ENCODE results near the gene CLK3. TPM values are rescaled to one million over a fixed set of nuclear protein-coding genes. Genes with fewer than 3 reads are reported as not detected.
"Not testable (repeated sequence)": the region's sequence is repeated elsewhere in the genome, so short reads cannot be mapped to it uniquely, and the experiment has no call there.

The CLK3 gene
- total and polyA plus RNA-seq, 3 experiments from 2014 or later = 84.7 to 101 (median 96.8) TPM

DNA sequence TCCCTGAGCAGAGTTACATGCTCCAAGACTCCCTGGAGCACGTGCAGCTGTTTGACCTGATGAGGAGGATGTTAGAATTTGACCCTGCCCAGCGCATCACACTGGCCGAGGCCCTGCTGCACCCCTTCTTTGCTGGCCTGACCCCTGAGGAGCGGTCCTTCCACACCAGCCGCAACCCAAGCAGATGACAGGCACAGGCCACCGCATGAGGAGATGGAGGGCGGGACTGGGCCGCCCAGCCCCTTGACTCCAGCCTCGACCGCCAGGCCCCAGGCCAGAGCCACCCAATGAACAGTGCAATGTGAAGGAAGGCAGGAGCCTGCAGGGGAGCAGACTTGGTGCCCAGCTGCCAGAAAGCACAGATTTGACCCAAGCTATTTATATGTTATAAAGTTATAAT is 14.1 kb downstream of the CLK3 start:
- H3K27ac ChIP-seq (ENCODE audit: low read depth, low read length); POLR2A ChIA-PET; H3K9me3 ChIP-seq (ENCODE audit: low read length): not testable (repeated sequence)

GRCh38 chr15:74630284-74631086 is 14.8 kb downstream of the CLK3 start:
- no peak overlapping the region for H3K4me3 ChIP-seq (ENCODE audit: low read length)
- no peak overlapping the region for H3K27ac ChIP-seq (ENCODE audit: low read depth, low read length)
- Mint-ChIP-seq H3K4me1 (peaks cover 4 to 12% (median 5%) of the 10 kb centered on the region in 3 donors), H3K27ac (peak overlapping the region in 1 of 8 donors; percentile 80), H3K4me3 (no peak overlapping the region), H3K9me3 (no peaks in the 10 kb centered on the region), H3K27me3 (no peaks in the 10 kb centered on the region), H3K36me3 (peaks cover 3 to 92% (median 13%) of the 10 kb centered on the region in 3 donors)
- no peaks in the 10 kb centered on the region for H3K9me3 ChIP-seq (ENCODE audit: low read length)
- CTCF ChIA-PET = interaction anchor here (1.0 to 16.2 kb wide), 16 partner anchors 8 to 320 kb away, joined by 3 to 180 read pairs (median 8); partner anchors contain the start of gene CLK3
- peaks cover 64% of the 10 kb centered on the region for H3K36me3 ChIP-seq (ENCODE audit: insufficient read depth, low read length)
- H3K27me3 ChIP-seq (ENCODE audit: insufficient read depth, low read length, poor library complexity, severe bottlenecking) = no peaks in the 10 kb centered on the region
- POLR2A ChIA-PET = no interaction called here
- H3K4me1 ChIP-seq (ENCODE audit: insufficient read depth, low read length) = peaks cover 6% of the 10 kb centered on the region
- DNase-seq = no peak

More for the DNA sequence above, 14.1 kb downstream of the CLK3 start:
- H3K4me3 ChIP-seq (ENCODE audit: low read length); H3K9me3 Mint-ChIP-seq; H3K27ac Mint-ChIP-seq; H3K27me3 Mint-ChIP-seq; H3K4me3 Mint-ChIP-seq; H3K4me1 ChIP-seq (ENCODE audit: insufficient read depth, low read length); H3K27me3 ChIP-seq (ENCODE audit: insufficient read depth, low read length, poor library complexity, severe bottlenecking); DNase-seq: not testable (repeated sequence)
- peaks cover 72% of the 10 kb centered on the region for H3K36me3 ChIP-seq (ENCODE audit: insufficient read depth, low read length)
- peaks cover 4 to 13% (median 5%) of the 10 kb centered on the region in 3 donors for H3K4me1 Mint-ChIP-seq
- CTCF ChIA-PET = interaction anchor here (1.4 to 16.2 kb wide), 4 partner anchors 7 to 141 kb away, joined by 5 to 180 read pairs (median 30); partner anchors contain the start of gene CLK3
- peaks cover 3 to 92% (median 9%) of the 10 kb centered on the region in 3 donors for H3K36me3 Mint-ChIP-seq

GRCh38 chr15:74631087-74631385 is 15.4 kb downstream of the CLK3 start:
- peaks cover 60% of the 10 kb centered on the region for H3K36me3 ChIP-seq (ENCODE audit: insufficient read depth, low read length)
- no peak for DNase-seq
- H3K4me1 ChIP-seq (ENCODE audit: insufficient read depth, low read length) = peaks cover 6% of the 10 kb centered on the region
- H3K4me3 ChIP-seq (ENCODE audit: low read length) = no peak overlapping the region
- H3K27me3 ChIP-seq (ENCODE audit: insufficient read depth, low read length, poor library complexity, severe bottlenecking) = no peaks in the 10 kb centered on the region
- H3K27ac ChIP-seq (ENCODE audit: low read depth, low read length) = no peak overlapping the region
- Mint-ChIP-seq H3K27ac (peak overlapping the region in 1 of 8 donors; percentile 52), H3K4me1 (peaks cover 2 to 9% (median 4%) of the 10 kb centered on the region in 3 donors), H3K36me3 (peaks cover 0 to 92% (median 10%) of the 10 kb centered on the region in 3 donors), H3K27me3 (no peaks in the 10 kb centered on the region), H3K4me3 (no peak overlapping the region), H3K9me3 (no peaks in the 10 kb centered on the region)
- no peaks in the 10 kb centered on the region for H3K9me3 ChIP-seq (ENCODE audit: low read length)
- ChIA-PET CTCF (interaction anchor here (1.0 to 16.2 kb wide), 18 partner anchors 9 to 319 kb away, joined by 3 to 180 read pairs (median 8); partner anchors contain the start of gene CLK3), POLR2A (interaction anchor here (0.7 kb wide), 1 partner anchor 140 kb away, joined by 3 read pairs; no protein-coding TSS in a partner anchor)

GRCh38 chr15:74631408-74631807 is 15.8 kb downstream of the CLK3 start:
- CTCF ChIA-PET = interaction anchor here (1.0 to 16.2 kb wide), 24 partner anchors 9 to 319 kb away, joined by 3 to 180 read pairs (median 6); partner anchors contain the start of genes CLK3 and FAM219B
- Mint-ChIP-seq H3K4me3 (no peak overlapping the region), H3K4me1 (peaks cover 2 to 9% (median 4%) of the 10 kb centered on the region in 3 donors), H3K9me3 (no peaks in the 10 kb centered on the region), H3K36me3 (peaks cover 0 to 92% (median 10%) of the 10 kb centered on the region in 3 donors), H3K27ac (peak overlapping the region in 2 of 8 donors; percentile 52 to 74), H3K27me3 (no peaks in the 10 kb centered on the region)
- Histone ChIP-seq H3K9me3 (ENCODE audit: low read length) (no peaks in the 10 kb centered on the region), H3K27me3 (ENCODE audit: insufficient read depth, low read length, poor library complexity, severe bottlenecking) (no peaks in the 10 kb centered on the region), H3K4me3 (ENCODE audit: low read length) (no peak overlapping the region), H3K36me3 (ENCODE audit: insufficient read depth, low read length) (peaks cover 60% of the 10 kb centered on the region), H3K4me1 (ENCODE audit: insufficient read depth, low read length) (peaks cover 6% of the 10 kb centered on the region), H3K27ac (ENCODE audit: low read depth, low read length) (no peak overlapping the region)
- POLR2A ChIA-PET = interaction anchor here (0.7 to 1.3 kb wide), 2 partner anchors 14 to 140 kb away, joined by 3 read pairs; no protein-coding TSS in a partner anchor
- no peak for DNase-seq

- no peak overlapping the region for H3K4me3 ChIP-seq (ENCODE audit: low read length)
- POLR2A ChIA-PET = interaction anchor here (1.2 to 1.3 kb wide), 2 partner anchors 11 to 15 kb away, joined by 3 read pairs; no protein-coding TSS in a partner anchor
- Mint-ChIP-seq H3K36me3 (peaks cover 0 to 92% (median 12%) of the 10 kb centered on the region in 3 donors), H3K27me3 (no peaks in the 10 kb centered on the region), H3K9me3 (no peaks in the 10 kb centered on the region), H3K27ac (peak overlapping the region in 4 of 8 donors; percentile 12 to 43 (median 18)), H3K4me3 (peak overlapping the region in 1 of 7 donors; percentile 68), H3K4me1 (peaks cover 2 to 9% (median 4%) of the 10 kb centered on the region in 3 donors)
- no peaks in the 10 kb centered on the region for H3K27me3 ChIP-seq (ENCODE audit: insufficient read depth, low read length, poor library complexity, severe bottlenecking)
- no peaks in the 10 kb centered on the region for H3K9me3 ChIP-seq (ENCODE audit: low read length)
- CTCF ChIA-PET = interaction anchor here (0.6 to 16.2 kb wide), 28 partner anchors 9 to 318 kb away, joined by 3 to 180 read pairs (median 4); partner anchors contain the start of genes CLK3 and FAM219B
- H3K4me1 ChIP-seq (ENCODE audit: insufficient read depth, low read length) = no peaks in the 10 kb centered on the region
- peaks cover 57% of the 10 kb centered on the region for H3K36me3 ChIP-seq (ENCODE audit: insufficient read depth, low read length)
- DNase-seq = peak; percentile 27 to 60 (median 38)
- no peak overlapping the region for H3K27ac ChIP-seq (ENCODE audit: low read depth, low read length)
These were observed 16.4 kb downstream of the CLK3 start for GRCh38 chr15:74631935-74632560.

DNA sequence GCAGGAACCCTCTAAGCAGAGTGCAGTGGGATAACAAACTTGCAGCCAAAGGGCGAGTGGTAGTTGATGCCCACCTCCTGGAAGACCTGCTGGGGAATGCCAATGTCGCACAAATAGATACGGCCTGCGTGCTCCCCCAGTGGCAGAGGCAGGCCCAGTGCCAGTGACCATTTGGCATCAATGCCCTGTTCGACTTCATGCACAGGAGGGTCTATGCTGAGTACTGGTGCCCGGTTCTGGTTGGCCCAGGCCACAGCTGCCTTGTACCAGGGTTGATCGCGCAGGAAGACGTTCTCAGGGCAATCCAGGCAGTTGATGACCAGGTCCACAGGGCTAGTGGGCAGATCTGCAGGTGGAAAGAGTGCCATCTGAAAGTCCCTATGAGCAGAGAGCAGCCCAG is 17.0 kb downstream of the CLK3 start:
- no peaks in the 10 kb centered on the region for H3K4me1 ChIP-seq (ENCODE audit: insufficient read depth, low read length)
- no peak overlapping the region for H3K27ac ChIP-seq (ENCODE audit: low read depth, low read length)
- Mint-ChIP-seq H3K27me3 (no peaks in the 10 kb centered on the region), H3K27ac (peak overlapping the region in 1 of 8 donors; percentile 12), H3K9me3 (no peaks in the 10 kb centered on the region), H3K4me3 (no peak overlapping the region), H3K4me1 (peaks cover 2 to 6% (median 4%) of the 10 kb centered on the region in 3 donors), H3K36me3 (peaks cover 0 to 92% (median 12%) of the 10 kb centered on the region in 3 donors)
- ChIA-PET CTCF (interaction anchor here (0.6 to 16.2 kb wide), 24 partner anchors 8 to 318 kb away, joined by 3 to 180 read pairs (median 6); partner anchors contain the start of genes CLK3 and FAM219B), POLR2A (interaction anchor here (1.2 to 1.3 kb wide), 2 partner anchors 10 to 16 kb away, joined by 3 read pairs; no protein-coding TSS in a partner anchor)
- DNase-seq = no peak
- no peak overlapping the region for H3K4me3 ChIP-seq (ENCODE audit: low read length)
- H3K9me3 ChIP-seq (ENCODE audit: low read length) = no peaks in the 10 kb centered on the region
- H3K27me3 ChIP-seq (ENCODE audit: insufficient read depth, low read length, poor library complexity, severe bottlenecking) = no peaks in the 10 kb centered on the region
- peaks cover 52% of the 10 kb centered on the region for H3K36me3 ChIP-seq (ENCODE audit: insufficient read depth, low read length)

DNA sequence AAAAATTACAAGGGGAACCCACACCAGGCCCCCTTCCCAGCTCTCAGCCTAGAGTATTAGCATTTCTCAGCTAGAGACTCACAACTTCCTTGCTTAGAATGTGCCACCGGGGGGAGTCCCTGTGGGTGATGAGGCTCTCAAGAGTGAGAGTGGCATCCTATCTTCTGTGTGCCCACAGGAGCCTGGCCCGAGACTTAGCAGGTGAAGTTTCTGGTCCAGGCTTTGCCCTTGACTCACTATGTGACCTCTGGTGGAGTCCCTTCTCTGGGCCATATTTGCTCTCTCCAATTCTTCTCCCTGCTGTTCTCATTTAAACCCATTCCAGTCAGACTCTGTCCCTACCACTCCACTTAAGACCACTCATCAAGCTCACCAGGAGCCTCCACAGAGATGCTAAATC is 18.1 kb downstream of the CLK3 start:
- H3K4me3 Mint-ChIP-seq = no peak overlapping the region
- CTCF ChIA-PET = interaction anchor here (0.7 to 16.2 kb wide), 20 partner anchors 10 to 317 kb away, joined by 3 to 180 read pairs (median 5); partner anchors contain the start of genes FAM219B and UBL7
- POLR2A ChIA-PET = interaction anchor here (0.9 kb wide), 1 partner anchor 18 kb away, joined by 3 read pairs; the partner anchor contains the start of gene CLK3

More for the DNA sequence above, 18.1 kb downstream of the CLK3 start:
- Histone ChIP-seq H3K4me3 (ENCODE audit: low read length) (no peak overlapping the region), H3K4me1 (ENCODE audit: insufficient read depth, low read length) (no peaks in the 10 kb centered on the region), H3K27me3 (ENCODE audit: insufficient read depth, low read length, poor library complexity, severe bottlenecking) (no peaks in the 10 kb centered on the region), H3K9me3 (ENCODE audit: low read length) (no peaks in the 10 kb centered on the region), H3K27ac (ENCODE audit: low read depth, low read length) (no peak overlapping the region), H3K36me3 (ENCODE audit: insufficient read depth, low read length) (peaks cover 40% of the 10 kb centered on the region)
- Mint-ChIP-seq H3K27me3 (no peaks in the 10 kb centered on the region), H3K4me1 (peaks cover 0 to 2% (median 2%) of the 10 kb centered on the region in 3 donors), H3K27ac (peak overlapping the region in 3 of 8 donors; percentile 21 to 80 (median 48)), H3K36me3 (peaks cover 0 to 89% (median 13%) of the 10 kb centered on the region in 3 donors), H3K9me3 (no peaks in the 10 kb centered on the region)
- no peak for DNase-seq

All from CD8-positive, alpha-beta memory T cell (primary cell).